GM19351 (cell line): ENCODE data around the gene KLRC2.
"Not testable (repeated sequence)": the region's sequence is repeated elsewhere in the genome, so short reads cannot be mapped to it uniquely, and the experiment has no call there.

ENCODE experiments used
- ATAC-seq: cut with Tn5 transposase; IDR thresholded peaks from one replicate; pipeline ENCODE4 v1.9.1; 2021; ENCODE audit warnings: mild to moderate bottlenecking, moderate library complexity; ENCODE audit not compliant: unreplicated experiment

The KLRC2 gene

DNA sequence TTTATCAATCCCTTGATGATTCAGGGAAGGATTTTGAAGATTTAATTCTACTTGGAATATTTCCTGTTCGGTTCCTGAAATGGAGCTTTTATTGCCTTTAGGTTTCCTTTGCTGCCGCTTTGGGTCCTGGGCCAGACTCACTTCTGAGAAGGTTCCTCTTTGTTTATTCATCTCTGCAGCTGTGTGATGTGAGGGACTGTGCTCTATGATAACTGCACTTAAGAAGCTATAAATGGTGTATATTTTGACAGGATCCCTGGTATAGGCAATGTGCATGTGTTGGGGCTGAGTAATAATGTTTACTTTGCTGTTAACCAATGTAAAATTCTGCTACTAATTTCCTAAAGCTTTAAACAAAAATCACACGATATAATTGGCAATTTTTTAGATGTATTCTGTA, at the start of gene KLRC2:
KLRC2 (minus strand) TSS at position 195 of the 400 bp plus-strand sequence; CDS start at position 171, 24 bp downstream.
- ATAC-seq: not testable (repeated sequence)

DNA sequence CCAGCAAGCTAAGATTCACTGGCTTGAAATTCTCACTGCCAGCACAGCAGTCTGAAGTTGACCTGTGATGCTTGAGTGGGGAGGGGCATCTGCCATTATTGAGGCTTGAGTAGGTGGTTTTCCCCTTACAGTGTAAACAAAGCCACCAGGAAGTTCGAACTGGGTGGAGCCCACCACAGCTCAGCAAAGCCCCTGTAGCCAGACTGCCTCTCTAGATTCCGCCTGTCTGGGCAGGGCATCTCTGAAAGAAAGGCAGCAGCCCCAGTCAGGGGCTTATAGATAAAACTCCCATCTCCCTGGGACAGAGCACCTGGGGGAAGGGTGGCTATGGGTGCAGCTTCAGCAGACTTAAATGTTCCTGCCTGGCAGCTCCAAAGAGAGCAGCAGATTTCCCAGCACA, 46.1 kb upstream of the KLRC2 start:
- not testable (repeated sequence) for ATAC-seq

- ATAC-seq: not testable (repeated sequence)
These were observed 37.0 kb upstream of the KLRC2 start for GRCh38 chr12:10472808-10473207.

- ATAC-seq: no peak
These were observed 33.9 kb upstream of the KLRC2 start for GRCh38 chr12:10469701-10470100.

DNA sequence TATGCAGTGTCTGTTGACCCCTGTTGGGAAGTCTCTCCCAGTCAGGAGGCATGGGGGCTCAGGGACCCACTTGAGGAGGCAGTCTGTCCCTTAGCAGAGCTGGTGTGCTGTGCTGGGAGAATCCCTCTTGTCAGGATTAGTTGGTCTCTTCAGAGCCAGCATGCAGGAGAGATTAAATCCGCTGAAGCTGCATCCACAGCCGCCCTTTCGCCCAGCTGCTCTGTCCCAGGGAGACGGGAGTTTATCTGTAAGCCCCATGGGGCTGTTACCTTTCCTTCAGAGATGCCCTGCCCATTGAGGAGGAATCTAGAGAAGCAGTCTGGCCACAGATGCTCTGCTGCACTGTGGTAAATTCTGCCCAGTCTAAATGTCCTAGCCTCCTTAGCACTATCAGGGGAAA, 30.5 kb upstream of the KLRC2 start:
- ATAC-seq: no peak

- no peak for ATAC-seq
These were observed 21.9 kb upstream of the KLRC2 start for GRCh38 chr12:10457760-10458159.

DNA sequence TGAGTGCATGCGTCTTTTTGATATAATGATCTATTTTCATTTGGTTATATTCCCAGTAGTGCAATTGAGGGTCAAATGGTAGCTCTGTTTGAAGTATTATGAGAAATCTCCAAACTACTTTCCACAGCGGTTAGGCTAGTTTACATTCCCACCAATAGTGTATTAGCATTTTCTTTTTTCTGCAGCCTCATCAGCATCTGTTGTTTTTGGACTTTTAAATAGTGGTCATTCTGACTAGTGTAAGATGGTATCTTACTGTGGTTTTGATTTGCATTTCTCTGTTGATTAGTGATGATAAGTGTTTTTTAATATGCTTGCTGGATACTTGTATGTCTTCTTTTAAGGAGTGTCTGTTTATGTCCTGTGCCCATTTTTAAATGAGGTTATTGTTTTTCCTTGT, 21.0 kb upstream of the KLRC2 start:
- no peak for ATAC-seq

- ATAC-seq: no peak
These were observed 20.0 kb upstream of the KLRC2 start for GRCh38 chr12:10455766-10456165.

DNA sequence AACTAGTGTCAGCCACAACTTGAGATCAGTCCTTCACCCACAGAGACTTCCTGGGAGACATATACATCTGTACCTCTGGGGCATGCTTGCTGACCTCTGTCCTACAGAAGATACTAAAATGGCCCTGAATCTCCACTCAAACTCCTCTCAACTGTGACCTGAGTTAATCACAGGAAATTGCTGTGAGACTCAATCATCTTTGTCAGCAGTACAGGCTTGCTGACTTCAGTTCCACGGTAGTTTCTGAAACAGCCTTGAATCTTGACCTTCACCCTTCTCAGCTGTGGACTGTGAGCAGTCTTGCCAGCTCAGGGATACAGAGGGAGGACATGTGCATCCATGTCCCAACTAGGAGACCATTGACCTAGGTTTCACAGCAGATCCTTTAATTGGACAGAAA, 18.7 kb upstream of the KLRC2 start:
- ATAC-seq: no peak

GRCh38 chr12:10453156-10453555, 17.3 kb upstream of the KLRC2 start, which contains the start of gene KLRC1:
TSS of gene KLRC1 (minus strand) at chr12:10453377. CDS start at chr12:10451156, 2,221 bp downstream.
- no peak for ATAC-seq

DNA sequence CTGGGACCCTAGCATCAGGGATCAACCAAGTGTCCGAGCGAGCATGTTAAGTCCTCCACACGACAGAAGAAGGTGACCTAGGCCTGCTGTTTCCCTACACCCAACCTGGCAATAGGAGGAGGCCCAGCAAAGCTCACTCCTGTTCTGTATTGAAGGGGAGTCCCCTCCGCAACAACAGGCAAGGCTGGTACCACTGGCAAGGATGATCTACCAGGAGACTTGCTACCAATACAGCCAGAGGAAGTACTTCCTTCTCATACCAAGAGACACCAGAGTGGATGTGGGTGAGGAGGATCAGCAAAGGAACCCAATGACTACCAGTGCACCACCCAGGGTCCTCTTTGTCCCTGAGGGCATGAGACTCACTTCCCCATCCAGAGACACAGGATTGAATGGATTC, 12.4 kb upstream of the KLRC2 start:
- ATAC-seq: no peak

DNA sequence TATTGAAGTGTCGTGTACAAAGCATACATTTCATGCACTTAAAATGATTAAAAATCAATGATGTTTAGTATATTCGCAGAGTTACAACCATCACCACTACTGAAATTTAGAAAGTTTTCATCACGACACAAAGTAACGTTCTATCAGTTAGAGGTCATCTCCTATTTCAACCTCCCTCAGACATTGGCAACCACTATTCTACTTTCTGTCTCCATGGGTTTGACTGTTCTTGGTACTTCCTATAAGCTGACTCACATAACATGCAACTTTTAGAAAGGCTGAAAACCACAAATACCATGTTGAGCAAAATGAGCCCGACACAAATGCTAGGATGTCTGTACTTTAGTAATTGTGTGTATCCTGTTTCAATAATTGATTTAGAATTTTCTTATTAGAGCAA, 10.2 kb upstream of the KLRC2 start:
- ATAC-seq: not testable (repeated sequence)

- not testable (repeated sequence) for ATAC-seq
These were observed 5.3 kb upstream of the KLRC2 start for GRCh38 chr12:10441144-10441543.

GRCh38 chr12:10439608-10440274, 3.9 kb upstream of the KLRC2 start:
- ATAC-seq: not testable (repeated sequence)

DNA sequence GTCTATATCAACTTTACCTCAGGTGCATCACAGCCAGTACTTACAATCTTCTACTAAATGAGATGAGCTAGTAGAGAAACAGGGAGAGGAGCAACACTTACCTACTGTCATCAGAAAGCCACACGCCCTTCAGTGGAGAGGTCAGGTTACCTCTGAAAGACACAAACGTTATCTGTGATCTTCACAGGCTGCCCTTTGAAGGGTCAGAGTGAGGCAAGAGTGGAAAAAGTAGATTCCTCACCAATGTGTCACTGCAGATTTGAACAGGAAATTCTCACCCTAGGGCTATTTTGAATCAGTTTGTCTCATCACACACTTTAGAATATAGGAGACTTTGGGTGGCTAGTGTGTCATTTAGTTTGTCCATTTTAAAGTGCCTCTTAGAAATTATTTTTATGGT, 1.8 kb upstream of the KLRC2 start:
- not testable (repeated sequence) for ATAC-seq

DNA sequence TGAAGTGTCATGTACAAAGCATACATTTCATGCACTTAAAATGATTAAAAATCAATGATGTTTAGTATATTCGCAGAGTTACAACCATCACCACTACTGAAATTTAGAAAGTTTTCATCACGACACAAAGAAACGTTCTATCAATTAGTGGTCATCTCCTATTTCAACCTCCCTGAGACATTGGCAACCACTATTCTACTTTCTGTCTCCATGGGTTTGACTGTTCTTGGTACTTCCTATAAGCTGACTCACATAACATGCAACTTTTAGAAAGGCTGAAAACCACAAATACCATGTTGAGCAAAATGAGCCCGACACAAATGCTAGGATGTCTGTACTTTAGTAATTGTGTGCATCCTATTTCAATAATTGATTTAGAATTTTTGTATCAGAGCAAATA, 5.2 kb downstream of the KLRC2 start:
- not testable (repeated sequence) for ATAC-seq

GRCh38 chr12:10425938-10426337, 9.9 kb downstream of the KLRC2 start:
- not testable (repeated sequence) for ATAC-seq

DNA sequence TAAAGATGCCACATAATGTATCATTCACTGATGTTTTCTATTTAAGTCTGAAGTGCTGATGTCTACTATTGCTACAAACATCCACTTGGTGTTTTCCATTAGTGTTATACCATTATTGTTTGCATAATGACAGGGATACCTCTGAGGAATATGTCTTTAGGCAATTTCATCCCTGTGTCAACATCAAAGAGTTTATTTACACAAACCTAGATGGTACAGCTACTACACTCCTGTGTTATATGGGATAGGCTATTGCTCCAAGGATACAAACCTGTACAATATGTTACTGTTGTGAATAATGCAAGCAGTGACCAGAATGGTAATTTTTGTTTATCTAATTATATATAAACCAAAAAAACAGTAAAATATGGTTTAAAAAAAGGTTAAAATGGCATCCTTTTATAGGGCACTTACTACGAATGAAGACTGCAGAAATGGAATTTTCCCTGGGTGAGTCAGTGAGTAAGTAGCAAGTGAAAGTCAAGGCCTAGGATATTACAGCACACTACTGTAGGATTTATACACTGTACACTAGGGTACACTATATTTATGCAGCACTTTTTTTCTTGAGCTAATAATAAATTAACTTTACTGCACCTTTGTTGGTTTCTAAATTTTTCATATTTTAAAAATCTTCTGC, 11.4 kb downstream of the KLRC2 start:
- not testable (repeated sequence) for ATAC-seq

GRCh38 chr12:10422159-10422558, 13.7 kb downstream of the KLRC2 start:
- ATAC-seq: not testable (repeated sequence)

GRCh38 chr12:10420334-10420733, 15.5 kb downstream of the KLRC2 start, which contains the start of gene KLRC3:
TSS of gene KLRC3 (minus strand) at chr12:10420595. CDS start at chr12:10420550, 45 bp downstream.
- ATAC-seq: not testable (repeated sequence)

DNA sequence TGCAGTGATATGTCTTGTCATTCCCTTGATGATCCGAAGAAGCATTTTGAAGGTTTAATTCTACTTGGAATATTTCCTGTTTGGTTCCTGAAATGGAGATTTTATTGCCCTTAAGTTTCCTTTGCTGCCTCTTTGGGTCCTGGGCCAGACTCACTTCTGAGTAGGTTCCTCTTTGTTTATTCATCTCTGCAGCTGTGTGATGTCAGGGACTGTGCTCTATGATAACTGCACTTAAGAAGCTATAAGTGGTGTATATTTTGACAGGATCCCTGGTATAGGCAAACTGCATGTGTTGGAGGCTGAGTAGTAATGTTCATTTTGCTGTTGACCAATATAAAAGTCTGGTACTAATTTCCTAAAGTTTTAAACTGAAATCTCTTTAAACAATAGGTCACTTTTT, 26.4 kb downstream of the KLRC2 start, which contains the start of gene KLRC4:
KLRC4 (minus strand) TSS at position 366 of the 400 bp plus-strand sequence; CDS start at position 184, 182 bp downstream.
- ATAC-seq: no peak

- no peak for ATAC-seq
These were observed 27.0 kb downstream of the KLRC2 start for GRCh38 chr12:10408842-10409241.
